Transverse colon (tissue), 4 donors: ENCODE measurements around the gene BPIFB1. TPM values are rescaled to one million over a fixed set of nuclear protein-coding genes. Genes with fewer than 3 reads are reported as not detected.

Experiments
- DNase-seq: peaks from one replicate; pipeline ENCODE4 v3.0.0-alpha.2; 2019
- H3K27ac ChIP-seq, 4 donors: fragments of 200-600 bp; sonication (generic); 2 replicates each; pipeline ENCODE4 v1.5.1; 2016 to 2018; ENCODE audit warnings: inconsistent platforms in 4 of 4
- H3K27me3 ChIP-seq: fragments of 200-600 bp; sonication (generic); 2 replicates; pipeline ENCODE4 v1.5.1; 2017; ENCODE audit warnings: inconsistent platforms
- H3K36me3 ChIP-seq, 4 donors: fragments of 200-600 bp; sonication (generic); 2 replicates each; pipeline ENCODE4 v1.5.1; 2017 to 2019; ENCODE audit warnings: inconsistent platforms in 4 of 4
- H3K4me1 ChIP-seq, 4 donors: fragments of 200-600 bp; sonication (generic); 2 replicates each; pipeline ENCODE4 v1.5.1; 2017 to 2020; ENCODE audit warnings: inconsistent platforms in 4 of 4
- H3K4me3 ChIP-seq, 4 donors: fragments of 200-600 bp; sonication (generic); 1 replicate in 1 of 4; 2 replicates in 3 of 4; pipeline versions ENCODE4 v1.5.1 to v1.6.1; 2017 to 2019; ENCODE audit warnings: inconsistent platforms in 4 of 4
- H3K9me3 ChIP-seq, 2 donors: fragments of 200-600 bp; sonication (generic); 2 replicates each; pipeline ENCODE4 v1.5.1; 2017 to 2019; ENCODE audit warnings: inconsistent platforms in 2 of 2
- EP300 ChIP-seq: sonication (generic); formaldehyde crosslinking; IDR thresholded peaks from one replicate; pipeline ENCODE4 v1.6.1; 2017; ENCODE audit warnings: antibody characterized with exemption, low read depth
- POLR2A ChIP-seq: fragments of 450-650 bp; IDR thresholded peaks from one replicate; pipeline ENCODE4 v1.6.1; 2016; ENCODE audit warnings: antibody characterized with exemption, mild to moderate bottlenecking, moderate library complexity
- POLR2AphosphoS5 ChIP-seq, 3 donors: sonication (generic); formaldehyde crosslinking; IDR thresholded peaks; one replicate each; pipeline ENCODE4 v1.6.1; 2016; ENCODE audit warnings: antibody characterized with exemption in 3 of 3
- WGBS, 2 donors: methylation state at CpG; one replicate each; pipeline ENCODE4 v1.1.5; 2018; ENCODE audit warnings: low coverage in 1 of 2; 5-methylcytosine and 5-hydroxymethylcytosine counted together
- in situ Hi-C, 4 donors: fragments of 200-750 bp; cut with MboI; loops; one replicate each; pipeline versions ENCODE4 v1.15.0 to v1.15.1; 2017; ENCODE audit warnings: low sequenced_read_pairs in 3 of 4, low pct_ligation_motif_present in 1 of 4, low pct_unique_long_range_greater_than_20kb in 1 of 4
- intact Hi-C: fragments of 100-400 bp; cut with DNase I; formaldehyde crosslinking; loops from one replicate; pipeline ENCODE4 v1.15.1; 2023; ENCODE audit warnings: low total_unique reads
- total RNA-seq, 4 donors: library from RNA; depleted of rRNA; stranded (reverse); fragments of >200 nt; gene quantifications; one replicate each; pipeline ENCODE4 v1.1.0, GENCODE V29; 2016
- TF ChIP-seq, protein P1 (sequence below), 5 experiments: fragments of 200-600 bp in 3 of 5; fragments of 450-650 bp in 2 of 5; sonication (generic) in 3 of 5; IDR thresholded peaks; 1 replicate in 2 of 5; 2 replicates in 3 of 5; pipeline ENCODE4 v1.5.1; 2016 to 2017; ENCODE audit warnings: antibody characterized with exemption in 5 of 5, inconsistent platforms in 3 of 5, mild to moderate bottlenecking in 2 of 5, moderate library complexity in 1 of 5

Gene BPIFB1
- total RNA-seq, 4 donors from 2014 or later = not detected

DNA sequence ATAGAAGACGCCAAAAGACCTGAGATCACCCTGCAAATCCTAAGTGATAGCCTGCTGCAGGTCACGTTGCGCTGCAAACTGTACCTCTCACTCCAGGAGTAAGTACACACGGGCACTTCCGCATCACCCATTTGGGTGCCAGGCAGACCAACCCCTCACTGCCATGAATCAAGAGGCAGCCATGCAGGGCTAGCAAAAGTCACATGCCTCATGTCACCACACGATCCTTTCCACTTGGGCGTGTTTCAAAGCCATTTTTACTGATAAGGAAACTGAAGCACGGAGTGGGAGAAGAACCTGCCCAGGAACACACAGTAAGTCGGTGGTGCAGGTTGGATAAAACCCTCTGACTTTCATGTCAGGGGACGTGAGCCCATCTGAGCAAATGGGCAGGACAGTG, 37.0 kb downstream of the BPIFB1 start:
- intact Hi-C loops = no loop called here
- H3K27me3 ChIP-seq = peaks cover 27% of the 10 kb centered on the region

DNA sequence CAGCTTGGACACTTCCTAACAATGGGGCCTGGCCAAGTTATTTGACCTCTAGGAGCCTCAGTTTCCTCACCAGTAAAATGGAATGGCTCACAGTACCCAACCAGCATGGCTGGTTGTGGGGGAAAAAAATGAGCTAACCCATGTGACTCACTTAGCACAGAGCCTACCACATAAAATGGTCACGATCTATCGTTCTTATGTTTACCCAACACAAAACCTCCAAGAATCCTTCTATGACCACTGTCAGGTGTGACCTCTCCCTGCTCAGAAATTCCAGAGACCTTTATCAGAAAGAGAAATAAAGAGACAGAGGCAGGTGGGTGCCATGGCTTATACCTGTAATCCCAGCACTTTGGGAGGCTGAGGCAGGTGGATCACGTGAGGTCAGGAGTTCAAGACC, 39.4 kb downstream of the BPIFB1 start:
- H3K4me3 ChIP-seq = no peak overlapping the region
- in situ Hi-C loops (loop anchor here in 1 of 4 donors (25.0 kb wide), 1 partner anchor 410 kb away; no protein-coding TSS in a partner anchor), intact Hi-C loops (no loop called here)
- H3K4me1 ChIP-seq = no peaks in the 10 kb centered on the region
- no peak overlapping the region for H3K27ac ChIP-seq
- H3K36me3 ChIP-seq = no peaks in the 10 kb centered on the region
- peaks cover 27% of the 10 kb centered on the region for H3K27me3 ChIP-seq
- DNase-seq = no peak
- 17 to 67% methylated on average over 2 to 3 of the region's 3 CpGs for WGBS, 2 donors
- TF ChIP-seq POLR2AphosphoS5 (IDR thresholded peaks at IDR 0.05) (no peak), EP300 (no peak), POLR2A (no peak)
- TF ChIP-seq, protein P1, sequence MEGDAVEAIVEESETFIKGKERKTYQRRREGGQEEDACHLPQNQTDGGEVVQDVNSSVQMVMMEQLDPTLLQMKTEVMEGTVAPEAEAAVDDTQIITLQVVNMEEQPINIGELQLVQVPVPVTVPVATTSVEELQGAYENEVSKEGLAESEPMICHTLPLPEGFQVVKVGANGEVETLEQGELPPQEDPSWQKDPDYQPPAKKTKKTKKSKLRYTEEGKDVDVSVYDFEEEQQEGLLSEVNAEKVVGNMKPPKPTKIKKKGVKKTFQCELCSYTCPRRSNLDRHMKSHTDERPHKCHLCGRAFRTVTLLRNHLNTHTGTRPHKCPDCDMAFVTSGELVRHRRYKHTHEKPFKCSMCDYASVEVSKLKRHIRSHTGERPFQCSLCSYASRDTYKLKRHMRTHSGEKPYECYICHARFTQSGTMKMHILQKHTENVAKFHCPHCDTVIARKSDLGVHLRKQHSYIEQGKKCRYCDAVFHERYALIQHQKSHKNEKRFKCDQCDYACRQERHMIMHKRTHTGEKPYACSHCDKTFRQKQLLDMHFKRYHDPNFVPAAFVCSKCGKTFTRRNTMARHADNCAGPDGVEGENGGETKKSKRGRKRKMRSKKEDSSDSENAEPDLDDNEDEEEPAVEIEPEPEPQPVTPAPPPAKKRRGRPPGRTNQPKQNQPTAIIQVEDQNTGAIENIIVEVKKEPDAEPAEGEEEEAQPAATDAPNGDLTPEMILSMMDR (IDR thresholded peaks at IDR 0.05) = no peak
- no peaks in the 10 kb centered on the region for H3K9me3 ChIP-seq

More for the DNA sequence above, 37.0 kb downstream of the BPIFB1 start:
- in situ Hi-C loops = loop anchor here in 1 of 4 donors (25.0 kb wide), 1 partner anchor 408 kb away; no protein-coding TSS in a partner anchor
- Histone ChIP-seq H3K4me1 (no peaks in the 10 kb centered on the region), H3K27ac (no peak overlapping the region), H3K4me3 (no peak overlapping the region), H3K36me3 (no peaks in the 10 kb centered on the region), H3K9me3 (no peaks in the 10 kb centered on the region)
- no peak for DNase-seq
- WGBS, 2 donors = 64 to 70% methylated on average over 2 to 10 of the region's 10 CpGs
- TF ChIP-seq POLR2AphosphoS5 (IDR thresholded peaks at IDR 0.05) (no peak), EP300 (no peak), POLR2A (no peak)
- TF ChIP-seq, protein P1 (IDR thresholded peaks at IDR 0.05) = no peak

DNA sequence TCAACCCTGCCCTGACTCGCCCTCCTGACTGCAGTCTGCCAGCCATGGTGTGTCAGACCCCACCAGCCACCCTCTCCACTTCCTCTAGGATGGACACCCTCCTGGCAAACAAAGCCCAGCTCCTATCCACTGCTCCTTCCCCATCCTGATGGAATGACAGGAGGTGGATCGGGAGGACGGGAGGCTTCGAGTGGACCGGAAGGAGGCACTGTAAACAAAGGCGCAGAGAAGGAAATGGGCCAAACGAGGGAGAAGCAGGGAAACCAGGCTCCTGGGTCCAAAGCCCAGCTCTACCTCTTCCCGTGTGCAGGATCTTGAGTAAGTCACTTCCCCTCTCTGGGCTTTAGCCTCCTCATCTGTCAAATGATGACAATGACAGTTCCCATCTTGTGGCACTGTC, 40.2 kb downstream of the BPIFB1 start:
- Histone ChIP-seq H3K4me3 (no peak overlapping the region), H3K27me3 (peaks cover 25% of the 10 kb centered on the region), H3K36me3 (no peaks in the 10 kb centered on the region), H3K9me3 (no peaks in the 10 kb centered on the region), H3K4me1 (no peaks in the 10 kb centered on the region), H3K27ac (no peak overlapping the region)
- WGBS, 2 donors = 20 to 40% methylated on average over 1 to 8 of the region's 8 CpGs
- DNase-seq = no peak
- TF ChIP-seq, protein P1 (IDR thresholded peaks at IDR 0.05) = no peak
- TF ChIP-seq POLR2A (no peak), POLR2AphosphoS5 (IDR thresholded peaks at IDR 0.05) (no peak)
- intact Hi-C loops (no loop called here), in situ Hi-C loops (loop anchor here in 1 of 4 donors (25.0 kb wide), 1 partner anchor 411 kb away; no protein-coding TSS in a partner anchor)

GRCh38 chr20:33325350-33325749, 42.3 kb downstream of the BPIFB1 start:
- Histone ChIP-seq H3K36me3 (no peaks in the 10 kb centered on the region), H3K27ac (no peak overlapping the region), H3K9me3 (no peaks in the 10 kb centered on the region), H3K4me1 (no peaks in the 10 kb centered on the region), H3K4me3 (no peak overlapping the region), H3K27me3 (peaks cover 11% of the 10 kb centered on the region)
- 91% methylated on average over 2 of the region's 2 CpGs; no CpG with 5 or more reads in 1 of the 2 donors for WGBS, 2 donors
- in situ Hi-C loops = no loop called here
- DNase-seq = no peak
- intact Hi-C loops = no loop called here
- TF ChIP-seq, protein P1 (IDR thresholded peaks at IDR 0.05) = no peak
- TF ChIP-seq EP300 = no peak
- no peak for TF ChIP-seq POLR2AphosphoS5 (IDR thresholded peaks at IDR 0.05)
- TF ChIP-seq POLR2A = no peak
